SH-SY5Y (cell line): ENCODE data around the gene OLFM1.

Source experiments
- GATA2 ChIP-seq: IDR thresholded peaks from 2 replicates; pipeline ENCODE4 v1.6.1; 2011; ENCODE audit warnings: mild to moderate bottlenecking, low read depth, low read length
- GATA3 ChIP-seq: IDR thresholded peaks from 2 replicates; pipeline ENCODE4 v1.6.1; 2011; ENCODE audit warnings: low read depth, mild to moderate bottlenecking, low read length, moderate library complexity

The OLFM1 gene

GRCh38 chr9:135049460-135049859 is 38.0 kb upstream of the OLFM1 start:
- TF ChIP-seq GATA2 (no peak), GATA3 (no peak)

DNA sequence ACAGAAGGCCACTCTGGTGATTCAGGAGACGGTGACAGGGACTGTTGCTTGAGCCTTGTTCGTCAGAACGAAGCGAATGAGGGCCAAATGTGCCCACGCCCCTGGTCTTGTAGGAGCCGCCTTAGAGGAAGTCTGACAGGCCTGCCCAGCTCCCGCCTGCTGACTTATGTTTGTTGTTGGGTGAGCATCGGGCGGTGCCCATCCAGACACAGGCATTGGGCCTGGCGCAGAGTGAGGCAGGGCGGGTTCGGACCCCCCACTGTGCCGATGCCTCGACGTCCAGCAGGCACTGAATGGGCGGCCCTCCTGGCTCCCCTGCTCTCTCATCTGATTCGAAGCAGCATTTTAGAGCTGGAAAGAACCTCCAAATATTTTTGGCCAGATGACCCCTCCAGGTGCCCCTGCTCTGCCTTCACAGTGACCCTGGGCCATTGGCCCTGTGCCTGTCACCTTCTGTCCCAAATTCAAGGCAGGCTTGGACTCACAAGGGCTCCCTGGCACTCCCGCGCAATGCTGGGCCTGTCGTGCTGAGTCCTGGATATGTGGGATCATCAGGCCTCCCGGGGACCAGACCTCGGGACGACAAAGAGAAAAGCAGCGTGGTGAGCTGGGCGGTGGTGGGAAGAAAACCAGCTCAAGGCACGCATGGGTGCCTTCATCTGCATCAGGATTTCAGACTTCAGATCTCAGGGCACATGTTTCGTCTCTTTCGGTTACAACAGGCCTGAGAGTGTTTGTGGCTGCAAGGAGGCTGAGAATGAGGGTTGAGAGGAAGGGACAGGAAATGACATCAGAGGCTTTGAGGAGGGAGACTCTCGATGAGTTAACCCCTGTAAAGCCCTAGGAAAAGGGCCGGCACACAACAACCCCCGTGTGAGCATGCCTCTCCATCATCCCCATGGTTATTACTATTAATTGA is 37.1 kb upstream of the OLFM1 start:
- TF ChIP-seq GATA2 (no peak), GATA3 (no peak)

GRCh38 chr9:135051316-135052038 is 36.0 kb upstream of the OLFM1 start:
- TF ChIP-seq GATA3 (no peak), GATA2 (no peak)

GRCh38 chr9:135053133-135053532 is 34.3 kb upstream of the OLFM1 start:
- no peak for TF ChIP-seq GATA2
- TF ChIP-seq GATA3 = no peak

DNA sequence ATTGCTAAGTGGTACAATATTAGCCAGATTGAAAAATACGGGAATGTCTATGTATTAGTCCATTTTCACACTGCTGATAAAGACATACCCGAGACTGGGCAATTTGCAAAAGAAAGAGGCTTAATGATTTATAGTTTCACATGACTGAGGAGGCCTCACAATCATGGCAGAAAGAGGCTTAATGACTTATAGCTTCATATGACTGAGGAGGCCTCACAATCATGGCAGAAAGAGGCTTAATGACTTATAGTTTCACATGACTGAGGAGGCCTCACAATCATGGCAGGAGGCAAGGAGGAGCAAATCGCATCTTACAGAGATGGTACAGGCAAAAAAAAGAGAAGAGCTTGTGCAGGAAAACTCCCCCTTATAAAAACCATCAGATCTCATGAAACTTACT is 32.3 kb upstream of the OLFM1 start:
- TF ChIP-seq GATA3 (no peak), GATA2 (no peak)

- TF ChIP-seq GATA2 (no peak), GATA3 (no peak)
Observed at GRCh38 chr9:135056541-135056940, 30.9 kb upstream of the OLFM1 start.

- TF ChIP-seq GATA3 (no peak), GATA2 (no peak)
Observed at GRCh38 chr9:135060461-135061116, 26.9 kb upstream of the OLFM1 start.

GRCh38 chr9:135061441-135061840 is 26.0 kb upstream of the OLFM1 start:
- TF ChIP-seq GATA2 = no peak
- TF ChIP-seq GATA3 = no peak

DNA sequence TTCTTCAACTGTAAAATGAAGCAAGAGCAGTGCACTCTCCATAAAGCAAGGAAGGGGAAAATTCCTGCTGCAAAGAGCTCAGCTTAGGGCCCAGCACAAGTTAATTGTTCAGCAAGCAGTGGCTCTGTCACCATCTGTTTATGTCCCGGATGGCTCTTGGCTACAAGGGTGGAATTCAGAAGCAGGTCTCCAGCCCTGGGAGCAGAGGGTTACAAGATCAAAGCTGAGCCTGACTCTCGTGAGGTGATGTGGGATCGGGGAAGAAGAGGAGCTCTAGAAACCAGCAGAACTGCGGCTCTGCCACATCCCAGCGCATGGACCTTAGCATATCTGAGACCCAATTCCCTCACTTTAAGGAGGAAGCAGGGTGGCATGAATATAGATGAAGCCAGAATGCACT is 25.2 kb upstream of the OLFM1 start:
- no peak for TF ChIP-seq GATA3
- no peak for TF ChIP-seq GATA2

GRCh38 chr9:135065151-135065550 is 22.3 kb upstream of the OLFM1 start:
- no peak for TF ChIP-seq GATA2
- no peak for TF ChIP-seq GATA3

GRCh38 chr9:135065804-135066203 is 21.7 kb upstream of the OLFM1 start:
- TF ChIP-seq GATA3 (no peak), GATA2 (no peak)

DNA sequence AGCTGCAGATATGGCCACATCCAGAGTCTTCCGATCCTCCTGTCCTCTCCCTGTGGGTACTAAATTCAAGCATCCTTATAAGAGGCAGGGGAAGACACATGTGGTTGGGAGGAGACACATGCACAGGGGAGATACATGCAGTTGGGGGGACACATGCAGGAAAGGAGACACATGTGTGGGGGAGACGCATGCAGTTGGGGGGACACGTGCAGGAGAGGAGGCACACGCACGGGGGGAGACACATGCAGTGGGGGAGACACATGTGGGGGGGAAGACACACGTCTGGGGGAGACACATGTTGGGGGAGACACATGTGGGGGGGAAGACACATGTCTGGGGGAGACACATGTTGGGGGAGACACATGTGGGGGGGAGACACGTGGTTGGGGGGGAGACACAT is 21.2 kb upstream of the OLFM1 start:
- TF ChIP-seq GATA2 (no peak), GATA3 (no peak)

- TF ChIP-seq GATA3 = no peak
- TF ChIP-seq GATA2 = no peak
Observed at GRCh38 chr9:135067096-135067710, 20.3 kb upstream of the OLFM1 start.
